GM08714 (cell line): Measurements from ENCODE around the gene ACP6.
A peak's percentile ranks its signal among the peaks of the same experiment; 100 is the strongest.

Experiments
- H3K4me3 ChIP-seq: fragments of 200-500 bp; sonication (Bioruptor generic); 2 replicates; pipeline ENCODE4 v1.5.1; 2014; ENCODE audit warnings: mild to moderate bottlenecking, low read length, inconsistent platforms
- ZNF274 ChIP-seq: IDR thresholded peaks from 2 replicates; pipeline ENCODE4 v1.6.1; 2012; ENCODE audit warnings: mild to moderate bottlenecking, low read depth, low read length

The ACP6 gene

GRCh38 chr1:147673816-147674215, 3.5 kb upstream of the ACP6 start:
- no peak overlapping the region for H3K4me3 ChIP-seq
- no peak for TF ChIP-seq ZNF274

DNA sequence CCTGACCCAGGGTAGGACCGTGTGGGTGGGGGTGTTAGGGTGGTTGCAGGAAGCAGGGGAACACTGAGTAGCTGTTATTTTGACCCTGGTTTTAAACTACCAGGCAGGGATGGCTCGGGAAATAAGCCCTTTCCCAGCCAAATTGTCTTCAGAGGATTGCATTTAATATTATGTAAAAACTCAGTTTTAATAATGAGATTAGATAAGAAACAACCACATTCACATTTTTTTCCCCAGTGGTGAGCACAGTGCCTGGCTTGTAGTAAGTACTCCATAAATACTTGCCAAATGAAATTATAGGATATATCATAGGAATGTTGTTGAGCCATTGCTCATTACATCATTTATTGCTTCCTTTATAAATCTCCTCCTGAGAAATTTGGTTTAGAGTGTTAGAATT, 3.1 kb upstream of the ACP6 start:
- no peak for TF ChIP-seq ZNF274

DNA sequence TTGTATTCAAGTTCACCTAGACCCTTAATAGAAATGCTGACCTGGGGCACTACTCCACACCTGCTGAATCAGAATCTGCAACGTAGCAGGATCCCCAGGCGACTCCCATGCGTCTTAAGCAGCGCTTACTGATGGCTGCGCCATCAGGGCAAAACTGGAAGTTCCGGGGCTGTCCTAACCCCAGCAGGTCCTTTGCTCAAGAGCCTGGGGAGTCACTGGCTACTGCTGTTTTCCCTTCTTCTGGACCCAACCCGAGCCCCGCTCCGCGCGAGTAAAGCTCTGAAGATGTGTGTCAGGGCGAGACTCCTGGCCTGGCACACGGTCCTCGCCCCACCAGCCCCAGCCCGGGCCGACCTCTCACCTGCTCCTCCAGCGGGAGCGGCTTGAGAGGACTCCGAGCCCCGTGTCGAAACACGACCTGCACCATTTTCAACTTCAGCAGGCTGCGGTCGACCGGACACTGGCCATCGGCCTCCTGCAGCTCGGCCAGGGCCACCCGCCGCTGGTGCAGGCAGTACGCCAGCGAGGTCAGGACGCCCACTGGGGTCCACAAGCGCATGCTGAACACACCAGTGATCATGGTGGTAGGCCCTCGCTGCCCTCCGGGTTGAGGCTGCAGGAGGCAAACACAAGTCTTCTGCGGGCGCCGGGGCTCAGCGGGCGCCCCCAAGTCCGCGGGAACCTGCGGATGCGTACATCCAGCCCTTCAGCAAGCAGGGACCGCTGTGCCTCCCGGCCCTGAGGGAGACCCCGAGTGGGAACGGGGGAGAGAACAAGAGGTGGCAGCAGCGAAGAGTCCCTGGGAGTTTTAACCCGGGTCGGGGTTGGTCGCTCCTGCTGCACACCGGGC, 630 bp downstream of the ACP6 start:
- TF ChIP-seq ZNF274 = no peak
- peak overlapping the region; percentile 71 for H3K4me3 ChIP-seq

More for the DNA sequence above, 3.1 kb upstream of the ACP6 start:
- no peak overlapping the region for H3K4me3 ChIP-seq

DNA sequence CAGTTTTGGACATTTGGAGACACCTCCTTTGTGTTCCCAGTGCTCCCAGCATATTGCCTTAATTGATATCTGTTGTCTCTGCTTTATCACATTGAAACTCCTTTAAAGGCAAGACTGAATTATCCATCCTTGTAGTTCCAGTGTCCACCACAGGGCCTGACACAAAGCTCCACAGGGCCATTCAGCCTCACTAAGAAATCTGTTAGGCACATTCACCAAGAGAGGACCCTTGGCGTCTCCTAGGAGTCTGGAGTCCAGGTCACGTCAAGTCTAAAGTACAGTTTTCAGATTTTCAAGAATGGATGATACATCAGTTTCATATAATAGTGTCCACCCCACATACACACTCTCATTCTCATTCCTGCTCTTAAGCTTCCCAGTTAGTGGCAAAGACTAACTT, 4.8 kb downstream of the ACP6 start:
- H3K4me3 ChIP-seq = no peak overlapping the region
- no peak for TF ChIP-seq ZNF274

GRCh38 chr1:147664206-147664605, 6.1 kb downstream of the ACP6 start:
- no peak overlapping the region for H3K4me3 ChIP-seq
- TF ChIP-seq ZNF274 = no peak

DNA sequence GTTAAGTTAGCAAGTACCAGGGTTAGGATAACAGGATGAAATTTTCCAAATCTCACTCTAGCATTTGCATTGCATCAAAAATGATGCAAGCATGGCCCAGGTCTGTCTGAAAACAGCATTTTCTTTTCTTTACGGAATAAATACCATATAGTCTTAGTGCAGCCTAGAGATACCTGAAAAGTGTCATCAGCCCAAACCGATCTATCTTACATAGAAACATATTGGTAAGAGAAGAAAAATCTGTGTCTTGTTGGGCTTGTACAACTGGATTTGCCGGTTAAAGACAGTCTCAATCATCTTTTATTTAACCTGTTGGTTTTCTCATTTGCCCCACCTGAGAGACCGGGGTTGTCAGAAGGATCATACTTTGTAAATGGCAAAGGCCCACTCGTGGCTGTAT, 15.8 kb downstream of the ACP6 start:
- TF ChIP-seq ZNF274 = no peak
- H3K4me3 ChIP-seq = no peak overlapping the region

DNA sequence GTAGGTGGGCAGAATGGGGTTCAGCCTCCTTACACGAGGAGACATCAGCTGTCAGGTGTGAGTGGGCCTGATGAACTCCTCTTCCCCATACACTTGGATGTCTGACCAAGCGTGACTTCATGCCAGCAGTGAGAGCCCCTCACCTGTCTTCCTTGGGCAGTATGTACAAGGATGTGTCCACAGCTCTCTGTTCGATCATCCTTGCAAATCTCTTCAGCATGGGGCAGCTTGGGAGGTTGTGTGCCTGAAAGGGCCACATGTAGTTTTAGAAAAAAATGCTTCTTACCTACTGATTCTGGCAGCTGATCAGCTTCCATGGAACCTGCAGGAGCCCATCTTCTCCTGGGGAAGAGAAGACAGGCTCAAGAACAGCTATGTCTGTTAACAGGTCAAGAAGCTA, 18.0 kb downstream of the ACP6 start:
- TF ChIP-seq ZNF274 = no peak
- H3K4me3 ChIP-seq = no peak overlapping the region

GRCh38 chr1:147651466-147651865, 18.9 kb downstream of the ACP6 start:
- no peak overlapping the region for H3K4me3 ChIP-seq
- TF ChIP-seq ZNF274 = no peak

DNA sequence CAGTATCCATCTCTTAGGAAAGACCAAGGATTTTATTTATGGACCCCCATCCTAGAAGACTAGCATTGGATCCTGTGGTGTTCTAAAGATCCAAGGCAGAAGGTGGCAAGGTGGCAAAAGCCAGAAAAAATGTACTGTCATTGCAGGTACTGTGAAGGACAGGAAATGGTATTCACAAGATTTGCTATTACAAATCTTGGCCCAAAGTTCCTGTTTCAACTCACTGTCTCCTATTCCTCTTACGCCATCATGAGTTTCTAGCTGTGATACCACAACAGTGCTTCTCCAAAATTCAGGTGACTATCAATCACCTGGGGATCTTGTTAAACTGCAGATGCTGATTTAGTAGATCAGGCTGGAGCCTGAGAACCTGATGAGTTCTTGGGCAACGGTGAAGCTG, 21.4 kb downstream of the ACP6 start:
- no peak for TF ChIP-seq ZNF274
- H3K4me3 ChIP-seq = no peak overlapping the region

DNA sequence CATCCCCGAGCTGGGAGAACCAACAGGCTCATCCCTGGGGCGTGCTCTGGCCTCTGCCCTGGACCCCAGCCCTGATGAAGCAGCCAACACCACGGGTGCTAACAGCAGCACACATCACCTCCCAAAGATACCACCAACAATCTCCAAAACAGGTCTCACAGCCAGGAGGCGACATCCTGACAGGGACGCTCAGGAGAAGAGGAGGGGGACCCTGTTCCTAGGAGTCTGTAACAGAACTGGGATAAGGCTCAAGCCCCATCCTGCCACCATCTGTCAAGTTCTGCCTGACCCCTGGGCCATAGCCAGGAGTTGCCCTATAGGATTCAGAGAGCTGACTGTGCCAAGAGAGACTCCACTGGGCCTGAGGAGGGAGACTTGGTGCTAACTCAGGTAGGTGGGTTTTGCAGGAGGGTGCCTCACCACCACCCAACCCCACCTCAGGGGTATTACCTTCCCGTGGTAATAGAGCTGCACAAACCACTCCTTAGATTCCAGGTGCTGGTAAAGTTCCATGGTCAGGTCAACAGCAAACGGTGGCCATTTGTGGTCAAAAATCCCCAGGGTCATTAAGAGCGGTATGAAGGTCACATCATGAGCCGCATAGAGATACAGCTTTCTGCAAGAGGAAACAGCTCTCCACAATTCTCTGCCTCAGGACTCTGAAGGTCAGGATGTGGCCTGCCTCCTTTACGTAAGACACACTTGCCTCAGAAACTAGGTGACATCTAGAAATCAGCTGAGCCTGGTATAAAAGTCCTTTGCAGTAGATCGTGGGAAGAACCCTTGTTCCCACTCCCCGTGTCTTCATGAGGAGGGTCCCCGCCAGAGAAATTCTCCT, 22.3 kb downstream of the ACP6 start:
- no peak overlapping the region for H3K4me3 ChIP-seq
- TF ChIP-seq ZNF274 = no peak

GRCh38 chr1:147643974-147644373, 26.4 kb downstream of the ACP6 start:
- no peak for TF ChIP-seq ZNF274
- no peak overlapping the region for H3K4me3 ChIP-seq

DNA sequence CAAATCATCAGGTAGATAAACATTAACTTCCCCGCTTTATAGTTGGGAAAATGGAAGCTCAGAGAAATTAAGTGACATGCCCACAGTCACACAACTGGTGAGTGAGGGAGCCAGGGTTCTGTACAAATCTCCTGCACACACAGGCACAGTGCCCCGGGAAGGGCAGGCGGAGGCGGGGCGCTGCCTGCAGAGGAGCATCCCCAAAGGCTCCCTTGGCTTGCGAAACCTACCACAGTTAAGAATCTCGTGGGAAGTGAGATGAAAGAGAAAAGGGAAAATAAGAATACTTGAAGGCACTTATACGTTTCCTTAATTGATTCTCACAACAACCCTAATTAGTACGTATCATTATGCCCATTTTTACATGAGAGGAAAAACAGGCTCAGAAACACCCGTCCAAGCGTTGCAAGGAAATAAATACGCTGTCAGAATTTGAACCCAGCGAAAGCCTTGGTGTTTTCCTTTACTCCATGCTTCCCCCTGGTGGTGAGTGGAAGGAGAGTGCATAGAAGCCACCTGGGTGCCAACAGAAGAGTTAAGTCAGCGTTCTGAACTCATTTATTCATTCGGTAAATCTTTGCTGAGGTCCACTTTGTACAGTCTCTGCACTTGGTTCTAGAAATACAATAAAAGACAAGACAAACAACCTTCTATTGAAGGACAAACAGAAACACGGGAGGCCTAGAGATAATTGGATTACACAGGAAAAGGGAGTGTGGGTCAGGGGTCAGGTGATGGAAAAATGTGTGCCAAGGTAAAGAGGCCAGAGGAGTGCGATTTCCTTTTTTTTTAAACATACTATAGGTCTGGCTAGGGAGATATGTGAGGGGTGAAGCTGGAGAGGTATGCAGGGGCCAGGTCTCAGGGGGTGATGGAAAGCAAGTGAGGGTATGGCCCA, 28.4 kb downstream of the ACP6 start:
- no peak overlapping the region for H3K4me3 ChIP-seq
- TF ChIP-seq ZNF274 = no peak

- no peak overlapping the region for H3K4me3 ChIP-seq
- TF ChIP-seq ZNF274 = no peak
Observed at GRCh38 chr1:147641291-147641690, 29.0 kb downstream of the ACP6 start.

DNA sequence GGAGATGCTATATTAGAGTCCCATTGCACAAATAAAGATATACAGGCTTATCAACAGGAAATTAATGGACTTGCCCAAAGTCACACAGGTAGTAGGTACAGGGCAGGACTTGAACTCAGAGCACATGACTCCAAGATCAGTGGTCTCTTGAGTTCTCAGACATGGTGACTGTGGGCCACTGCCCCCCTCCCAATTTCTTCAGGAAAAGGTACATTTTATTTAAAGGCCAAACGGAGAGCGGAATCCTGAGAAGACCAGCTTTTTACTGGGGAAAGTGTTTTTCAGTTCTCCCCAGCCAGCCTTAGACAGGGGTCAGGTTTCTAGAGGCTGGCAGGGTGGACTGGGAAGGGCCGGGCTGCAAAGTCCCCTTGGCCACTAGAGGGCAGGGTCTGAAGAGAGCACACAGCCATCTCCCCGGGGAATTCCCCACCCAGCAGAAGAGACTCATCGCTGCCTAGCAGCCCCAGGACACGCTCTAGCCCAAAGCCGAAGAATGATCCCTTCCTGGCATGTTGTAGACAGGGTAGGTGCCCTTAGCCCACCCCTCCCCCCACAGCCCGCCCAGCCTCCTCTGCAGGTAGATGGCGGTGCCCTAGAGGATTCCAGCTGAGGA, 29.7 kb downstream of the ACP6 start:
- no peak for TF ChIP-seq ZNF274
- H3K4me3 ChIP-seq = no peak overlapping the region
